GM12872 (cell line): ENCODE data around the gene PRMT2.

Source experiments
- CTCF ChIP-seq: IDR thresholded peaks from 3 replicates; pipeline ENCODE4 v1.5.1; 2011; ENCODE audit warnings: low read depth, mild to moderate bottlenecking, low read length, moderate library complexity; ENCODE audit not compliant: insufficient read depth

Gene PRMT2

GRCh38 chr21:46635324-46636180, at the start of gene PRMT2:
Gene PRMT2, plus strand, starts transcription at chr21:46635674. Its CDS starts 1,278 bp downstream, at chr21:46636952.
- no peak for TF ChIP-seq CTCF

GRCh38 chr21:46594276-46594675, 41.2 kb upstream of the PRMT2 start:
- no peak for TF ChIP-seq CTCF

- TF ChIP-seq CTCF: no peak
Measured at GRCh38 chr21:46596201-46596600, 39.3 kb upstream of the PRMT2 start.

- TF ChIP-seq CTCF: no peak
Measured at GRCh38 chr21:46597031-46597430, 38.4 kb upstream of the PRMT2 start.

- TF ChIP-seq CTCF: no peak
Measured at GRCh38 chr21:46597896-46598343, 37.6 kb upstream of the PRMT2 start.

- no peak for TF ChIP-seq CTCF
Measured at GRCh38 chr21:46598581-46599572, 36.6 kb upstream of the PRMT2 start.

GRCh38 chr21:46600305-46600704, 35.2 kb upstream of the PRMT2 start:
- no peak for TF ChIP-seq CTCF
